Panc1 (cell line): Measurements from ENCODE around the gene EIF2D. TPM values are rescaled to one million over a fixed set of nuclear protein-coding genes. Genes with fewer than 3 reads are reported as not detected.

Source experiments
- ATAC-seq: fragments of 200-7000 bp; cut with Tn5 transposase; 2 replicates; pipeline ENCODE4 v1.9.1; 2020; ENCODE audit warnings: mild to moderate bottlenecking, moderate library complexity
- BruUV-seq: library from RNA; stranded (reverse); fragments of 400-500 nt; replicated peaks from 2 replicates; lab custom pipeline; 2021; lab: Mats Ljungman, UMichigan
- CTCF ChIA-PET: fragments of 300-600 bp; sonication (Branson Sonifier 250); formaldehyde crosslinking; loops from one replicate; lab custom pipeline; 2022; ENCODE audit warnings: antibody characterized with exemption; lab: Charles Lee
- POLR2A ChIA-PET: fragments of 300-600 bp; sonication (Branson Sonifier 250); formaldehyde crosslinking; loops from one replicate; lab custom pipeline; 2022; ENCODE audit warnings: antibody characterized with exemption; lab: Charles Lee
- DNase-seq: peaks from one replicate; pipeline ENCODE4 v3.0.0-alpha.2; 2010; ENCODE audit warnings: low read depth, low spot score
- H3K27ac ChIP-seq: 2 replicates; pipeline ENCODE4 v1.5.1; 2011; ENCODE audit warnings: mild to moderate bottlenecking, low read length, inconsistent platforms
- H3K27me3 ChIP-seq: fragments of 200-500 bp; sonication (Bioruptor generic); 2 replicates; pipeline ENCODE4 v1.6.0; 2014; ENCODE audit warnings: low read length, inconsistent platforms; ENCODE audit not compliant: control insufficient read depth, insufficient read depth
- H3K36me3 ChIP-seq: fragments of 200-500 bp; sonication (Bioruptor generic); 2 replicates; pipeline ENCODE4 v1.5.1; 2014; ENCODE audit warnings: inconsistent platforms, mild to moderate bottlenecking, low read length, moderate library complexity; ENCODE audit not compliant: control insufficient read depth, insufficient read depth
- H3K4me1 ChIP-seq: 2 replicates; pipeline ENCODE4 v1.5.1; 2011; ENCODE audit warnings: inconsistent platforms, mild to moderate bottlenecking, low read length, moderate library complexity; ENCODE audit not compliant: control insufficient read depth, insufficient read depth
- H3K4me3 ChIP-seq, 2 experiments: 2 replicates each; pipeline ENCODE4 v1.5.1; 2011 to 2012; ENCODE audit warnings: low read depth in 2 of 2, low read length in 2 of 2, mild to moderate bottlenecking in 2 of 2, inconsistent platforms in 1 of 2, moderate library complexity in 1 of 2
- H3K9me3 ChIP-seq: fragments of 200-500 bp; sonication (Bioruptor generic); 2 replicates; pipeline ENCODE4 v1.5.1; 2014; ENCODE audit warnings: low read depth, mild to moderate bottlenecking, inconsistent platforms, low read length, moderate library complexity; ENCODE audit not compliant: control insufficient read depth, insufficient read depth
- POLR2AphosphoS5 ChIP-seq: IDR thresholded peaks from 2 replicates; pipeline ENCODE4 v1.6.1; 2012; ENCODE audit warnings: mild to moderate bottlenecking, low read depth, low read length, moderate library complexity
- TCF7L2 ChIP-seq: IDR thresholded peaks from 2 replicates; pipeline ENCODE4 v1.6.1; 2011; ENCODE audit warnings: mild to moderate bottlenecking, low read depth, low read length, inconsistent platforms
- in situ Hi-C: cut with HindIII; loops from 2 replicates; pipeline ENCODE4 v1.10.0; 2016; ENCODE audit warnings: low sequenced_read_pairs, low pct_unique_long_range_greater_than_20kb
- intact Hi-C: fragments of 100-400 bp; cut with micrococcal nuclease; formaldehyde crosslinking; loops from one replicate; pipeline ENCODE4 v1.10.0; 2022; ENCODE audit not compliant: unreplicated experiment
- total RNA-seq: library from RNA; stranded (reverse); gene quantifications from one replicate; pipeline ENCODE4 v1.2.1, GENCODE V29; 2021; ENCODE audit not compliant: unreplicated experiment
- TF ChIP-seq, protein P1 (sequence below): fragments of 450-650 bp; IDR thresholded peaks from 2 replicates; pipeline ENCODE4 v1.5.1; 2017; ENCODE audit warnings: mild to moderate bottlenecking
- TF ChIP-seq, protein P2 (sequence below), 2 experiments: IDR thresholded peaks; 2 replicates each; pipeline ENCODE4 v1.6.1; 2011 to 2012; ENCODE audit warnings: low read depth in 2 of 2, control low read depth in 1 of 2, low read length in 1 of 2, mild to moderate bottlenecking in 1 of 2, moderate library complexity in 1 of 2; ENCODE audit not compliant: insufficient read depth in 1 of 2

EIF2D gene
- total RNA-seq, 1 experiment from 2014 or later: 28.7 TPM

DNA sequence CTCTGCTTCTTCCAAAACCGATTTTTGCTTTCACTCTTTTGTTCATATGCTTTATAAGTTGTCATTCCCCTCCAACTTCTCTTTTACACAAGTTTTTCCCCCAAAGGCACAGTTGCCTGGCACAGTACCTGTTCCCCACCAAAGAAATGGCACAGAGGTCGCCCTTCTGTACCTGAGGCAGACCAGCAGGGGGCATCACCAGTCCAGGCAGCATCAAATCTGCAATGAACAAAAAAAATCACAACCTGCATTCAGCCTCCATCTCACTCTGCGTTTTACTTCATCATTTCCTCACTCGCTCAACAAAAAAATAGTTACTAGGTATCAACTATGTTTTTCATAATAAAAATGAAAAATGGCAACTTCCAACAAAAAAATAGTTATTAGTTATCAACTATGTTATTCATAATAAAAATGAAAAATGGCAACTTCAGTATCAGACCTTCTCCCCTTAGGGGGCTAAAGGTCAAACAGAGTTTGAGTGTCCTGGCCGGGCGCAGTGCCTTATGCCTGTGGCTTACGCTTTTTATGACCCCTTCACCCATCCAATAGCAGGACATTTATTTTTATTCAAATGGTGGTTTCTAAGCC, 4.1 kb downstream of the EIF2D start:
- ChIA-PET POLR2A (interaction anchor here (0.6 kb wide), 1 partner anchor 46 kb away, joined by 13 read pairs; no protein-coding TSS in a partner anchor), CTCF (no interaction called here)
- intact Hi-C loops (loop anchor here (5.0 kb wide), 1 partner anchor 304 kb away; no protein-coding TSS in a partner anchor), in situ Hi-C loops (no loop called here)
- H3K27me3 ChIP-seq: no peaks in the 10 kb centered on the region
- no TSS peak for BruUV-seq
- H3K4me3 ChIP-seq: no peak overlapping the region
- H3K36me3 ChIP-seq: peaks cover 12% of the 10 kb centered on the region; the same call in 1 of the 2 replicates
- ATAC-seq (no peak), DNase-seq (no peak)
- H3K9me3 ChIP-seq: no peaks in the 10 kb centered on the region
- no peak overlapping the region for H3K27ac ChIP-seq
- no peak for TF ChIP-seq POLR2AphosphoS5
- no peak for TF ChIP-seq TCF7L2
- TF ChIP-seq, protein P1, sequence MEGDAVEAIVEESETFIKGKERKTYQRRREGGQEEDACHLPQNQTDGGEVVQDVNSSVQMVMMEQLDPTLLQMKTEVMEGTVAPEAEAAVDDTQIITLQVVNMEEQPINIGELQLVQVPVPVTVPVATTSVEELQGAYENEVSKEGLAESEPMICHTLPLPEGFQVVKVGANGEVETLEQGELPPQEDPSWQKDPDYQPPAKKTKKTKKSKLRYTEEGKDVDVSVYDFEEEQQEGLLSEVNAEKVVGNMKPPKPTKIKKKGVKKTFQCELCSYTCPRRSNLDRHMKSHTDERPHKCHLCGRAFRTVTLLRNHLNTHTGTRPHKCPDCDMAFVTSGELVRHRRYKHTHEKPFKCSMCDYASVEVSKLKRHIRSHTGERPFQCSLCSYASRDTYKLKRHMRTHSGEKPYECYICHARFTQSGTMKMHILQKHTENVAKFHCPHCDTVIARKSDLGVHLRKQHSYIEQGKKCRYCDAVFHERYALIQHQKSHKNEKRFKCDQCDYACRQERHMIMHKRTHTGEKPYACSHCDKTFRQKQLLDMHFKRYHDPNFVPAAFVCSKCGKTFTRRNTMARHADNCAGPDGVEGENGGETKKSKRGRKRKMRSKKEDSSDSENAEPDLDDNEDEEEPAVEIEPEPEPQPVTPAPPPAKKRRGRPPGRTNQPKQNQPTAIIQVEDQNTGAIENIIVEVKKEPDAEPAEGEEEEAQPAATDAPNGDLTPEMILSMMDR: peak; percentile 93
- H3K4me1 ChIP-seq: 0 out of 2 replicates have a peak, but pooled peaks cover 5% of the 10 kb centered on the region

DNA sequence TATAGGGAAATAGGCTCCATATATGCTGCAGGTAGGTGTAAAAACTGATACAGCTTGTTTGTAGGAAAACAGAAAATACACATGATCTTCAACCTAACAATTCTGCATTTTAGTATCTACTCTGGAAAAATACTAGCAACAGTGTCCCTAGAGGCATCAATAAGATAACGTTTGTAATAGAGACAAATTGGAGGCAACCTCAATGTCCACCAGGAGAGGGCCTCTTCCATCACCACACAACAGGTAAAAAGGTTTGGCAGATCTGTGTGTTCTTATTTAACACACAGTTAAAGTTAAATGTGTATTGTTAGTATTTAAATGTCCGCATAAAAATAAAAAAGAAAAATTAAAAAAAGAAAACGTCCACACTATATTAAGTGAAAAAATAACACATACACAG, 5.4 kb downstream of the EIF2D start:
- intact Hi-C loops: loop anchor here (2.0 to 5.0 kb wide), 2 partner anchors 58 to 305 kb away; no protein-coding TSS in a partner anchor
- peak; percentile 75 for ATAC-seq
- no peak for DNase-seq

More for the DNA sequence above, 5.4 kb downstream of the EIF2D start:
- TF ChIP-seq, protein P1: peak; percentile 66; the same call in 1 of the 2 replicates
- TF ChIP-seq, protein P2, sequence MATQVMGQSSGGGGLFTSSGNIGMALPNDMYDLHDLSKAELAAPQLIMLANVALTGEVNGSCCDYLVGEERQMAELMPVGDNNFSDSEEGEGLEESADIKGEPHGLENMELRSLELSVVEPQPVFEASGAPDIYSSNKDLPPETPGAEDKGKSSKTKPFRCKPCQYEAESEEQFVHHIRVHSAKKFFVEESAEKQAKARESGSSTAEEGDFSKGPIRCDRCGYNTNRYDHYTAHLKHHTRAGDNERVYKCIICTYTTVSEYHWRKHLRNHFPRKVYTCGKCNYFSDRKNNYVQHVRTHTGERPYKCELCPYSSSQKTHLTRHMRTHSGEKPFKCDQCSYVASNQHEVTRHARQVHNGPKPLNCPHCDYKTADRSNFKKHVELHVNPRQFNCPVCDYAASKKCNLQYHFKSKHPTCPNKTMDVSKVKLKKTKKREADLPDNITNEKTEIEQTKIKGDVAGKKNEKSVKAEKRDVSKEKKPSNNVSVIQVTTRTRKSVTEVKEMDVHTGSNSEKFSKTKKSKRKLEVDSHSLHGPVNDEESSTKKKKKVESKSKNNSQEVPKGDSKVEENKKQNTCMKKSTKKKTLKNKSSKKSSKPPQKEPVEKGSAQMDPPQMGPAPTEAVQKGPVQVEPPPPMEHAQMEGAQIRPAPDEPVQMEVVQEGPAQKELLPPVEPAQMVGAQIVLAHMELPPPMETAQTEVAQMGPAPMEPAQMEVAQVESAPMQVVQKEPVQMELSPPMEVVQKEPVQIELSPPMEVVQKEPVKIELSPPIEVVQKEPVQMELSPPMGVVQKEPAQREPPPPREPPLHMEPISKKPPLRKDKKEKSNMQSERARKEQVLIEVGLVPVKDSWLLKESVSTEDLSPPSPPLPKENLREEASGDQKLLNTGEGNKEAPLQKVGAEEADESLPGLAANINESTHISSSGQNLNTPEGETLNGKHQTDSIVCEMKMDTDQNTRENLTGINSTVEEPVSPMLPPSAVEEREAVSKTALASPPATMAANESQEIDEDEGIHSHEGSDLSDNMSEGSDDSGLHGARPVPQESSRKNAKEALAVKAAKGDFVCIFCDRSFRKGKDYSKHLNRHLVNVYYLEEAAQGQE (IDR thresholded peaks at IDR 0.05; ENCODE audit: insufficient read depth in 1 of 2, low read depth in 2 of 2, low read length in 1 of 2): no peak
- Histone ChIP-seq H3K4me1 (0 out of 2 replicates have a peak, but pooled peaks cover 5% of the 10 kb centered on the region), H3K27me3 (no peaks in the 10 kb centered on the region), H3K9me3 (no peaks in the 10 kb centered on the region), H3K4me3 (no peak overlapping the region), H3K36me3 (peaks cover 9% of the 10 kb centered on the region; the same call in 1 of the 2 replicates), H3K27ac (no peak overlapping the region)
- CTCF ChIA-PET: no interaction called here
- POLR2A ChIA-PET: no interaction called here
- no TSS peak for BruUV-seq
- in situ Hi-C loops: no loop called here
